IPS-15b (cell line): ENCODE results near the gene GPC6.

Experiments used
- H3K27me3 ChIP-seq: one replicate; pipeline ENCODE4 v1.6.1; 2013; ENCODE audit warnings: low read length; ENCODE audit not compliant: control insufficient read depth, insufficient read depth
- H3K36me3 ChIP-seq: one replicate; pipeline ENCODE4 v1.6.1; 2013; ENCODE audit warnings: low read length; ENCODE audit not compliant: control insufficient read depth, insufficient read depth
- H3K4me1 ChIP-seq: one replicate; pipeline ENCODE4 v1.6.1; 2013; ENCODE audit warnings: mild to moderate bottlenecking, low read length; ENCODE audit not compliant: control insufficient read depth, insufficient read depth
- H3K4me3 ChIP-seq: one replicate; pipeline ENCODE4 v1.5.1; 2013; ENCODE audit warnings: low read depth, low read length
- H3K9ac ChIP-seq: one replicate; pipeline ENCODE4 v1.6.1; 2013; ENCODE audit warnings: low read depth, mild to moderate bottlenecking, low read length
- H3K9me3 ChIP-seq: one replicate; pipeline ENCODE4 v1.6.1; 2013; ENCODE audit warnings: mild to moderate bottlenecking, low read length; ENCODE audit not compliant: control insufficient read depth, insufficient read depth

GPC6 gene

DNA sequence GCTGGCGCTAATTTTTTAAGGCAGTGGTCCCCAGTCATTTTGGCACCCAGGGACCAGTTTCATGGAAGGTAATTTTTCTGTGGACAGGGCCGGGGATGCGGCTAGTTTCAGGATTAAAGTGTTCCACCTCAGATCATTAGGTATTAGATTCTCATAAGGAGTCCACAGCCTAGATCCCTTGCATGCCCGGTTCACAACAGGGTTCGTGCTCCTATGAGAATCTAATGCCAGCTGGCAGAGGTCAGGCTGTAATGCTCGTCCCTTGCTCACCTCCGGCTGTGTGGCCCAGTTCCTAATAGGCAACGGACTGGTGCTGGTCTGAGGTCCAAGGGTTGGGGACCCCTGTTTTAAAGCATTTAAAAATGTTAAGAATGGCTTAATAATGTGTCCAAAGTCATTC lies 54.1 kb downstream of the GPC6 start:
- Histone ChIP-seq H3K9me3 (no peaks in the 10 kb centered on the region), H3K4me1 (peaks cover 10% of the 10 kb centered on the region), H3K27me3 (no peaks in the 10 kb centered on the region), H3K4me3 (no peak overlapping the region), H3K9ac (no peak overlapping the region), H3K36me3 (no peaks in the 10 kb centered on the region)

DNA sequence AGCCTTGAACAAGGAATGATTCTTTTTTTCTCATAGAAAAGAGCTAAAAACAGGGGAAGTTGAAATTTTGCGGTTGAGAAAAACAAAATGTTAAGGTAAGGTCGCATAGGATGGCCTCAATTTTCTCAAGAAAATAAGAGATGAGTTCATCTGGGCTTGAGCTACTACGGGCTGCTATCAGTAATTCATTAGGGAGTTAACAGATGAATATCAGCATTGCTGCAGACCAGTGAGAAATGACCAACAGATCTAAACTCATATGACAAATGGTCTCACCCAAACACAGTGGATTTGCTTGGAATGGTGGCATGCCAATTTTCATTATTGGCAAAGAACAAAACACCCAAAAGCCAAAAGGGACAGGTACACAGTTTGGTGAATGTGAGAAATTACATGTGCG lies 56.6 kb downstream of the GPC6 start:
- Histone ChIP-seq H3K9me3 (no peaks in the 10 kb centered on the region), H3K36me3 (no peaks in the 10 kb centered on the region), H3K4me1 (peaks cover 10% of the 10 kb centered on the region), H3K27me3 (no peaks in the 10 kb centered on the region), H3K9ac (no peak overlapping the region), H3K4me3 (no peak overlapping the region)

DNA sequence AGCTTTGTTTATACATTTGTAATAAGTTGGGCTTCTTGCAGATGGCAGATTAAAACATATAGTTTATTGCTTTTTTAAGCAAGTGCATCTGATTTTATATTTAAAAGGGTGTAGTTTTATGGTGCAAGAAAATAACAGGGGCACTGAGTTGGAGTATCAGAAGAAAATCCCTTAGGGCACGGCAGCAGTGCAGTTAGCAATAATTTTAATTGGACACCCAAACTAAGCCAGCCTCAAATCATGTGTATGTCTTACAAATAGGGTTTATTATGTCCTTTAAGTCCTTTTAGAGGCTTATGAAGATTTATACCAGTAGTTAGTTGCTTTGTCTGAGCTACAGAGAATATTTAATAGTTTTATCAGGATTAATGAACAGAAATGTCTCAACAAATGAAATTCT lies 57.5 kb downstream of the GPC6 start:
- Histone ChIP-seq H3K27me3 (no peaks in the 10 kb centered on the region), H3K4me1 (peaks cover 10% of the 10 kb centered on the region), H3K36me3 (no peaks in the 10 kb centered on the region), H3K9ac (no peak overlapping the region), H3K4me3 (no peak overlapping the region), H3K9me3 (no peaks in the 10 kb centered on the region)

DNA sequence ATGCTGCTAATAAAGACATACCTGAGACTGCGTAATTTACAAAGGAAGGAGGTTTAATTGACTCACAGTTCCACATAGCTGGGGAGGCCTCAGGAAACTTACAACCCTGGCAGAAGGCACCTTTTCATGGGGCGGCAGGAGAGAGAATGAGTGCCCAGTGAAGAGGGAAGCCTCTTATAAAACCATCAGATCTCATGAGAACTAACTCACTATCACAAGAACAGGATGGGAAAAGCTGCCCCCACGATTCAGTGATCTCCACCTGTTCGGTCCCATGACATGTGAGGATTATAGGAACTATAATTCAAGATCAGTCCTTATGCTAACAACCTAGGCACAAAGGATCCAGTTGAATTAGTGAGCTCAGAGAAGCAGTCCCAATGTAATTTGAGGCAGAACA lies 59.4 kb downstream of the GPC6 start:
- Histone ChIP-seq H3K9me3 (no peaks in the 10 kb centered on the region), H3K4me3 (no peak overlapping the region), H3K4me1 (no peaks in the 10 kb centered on the region), H3K9ac (no peak overlapping the region), H3K36me3 (no peaks in the 10 kb centered on the region), H3K27me3 (no peaks in the 10 kb centered on the region)

DNA sequence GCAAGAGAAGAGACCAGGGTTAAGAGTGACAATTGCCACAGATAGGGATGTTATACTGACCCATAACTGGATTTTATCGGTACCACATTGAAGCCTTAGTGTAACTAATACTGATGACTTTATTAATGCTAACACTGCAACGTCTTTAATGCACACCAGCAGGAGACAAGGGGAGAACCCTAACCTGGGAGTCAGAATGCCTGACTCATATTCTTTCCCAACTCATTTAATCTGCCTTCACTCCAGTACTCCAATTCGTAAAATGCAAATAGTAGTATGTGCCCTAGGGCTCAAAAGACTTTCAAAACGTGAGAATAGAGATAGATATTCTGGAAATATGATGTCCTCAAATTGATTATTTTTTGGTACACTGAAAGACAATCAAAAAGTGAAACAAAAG lies 62.4 kb downstream of the GPC6 start:
- Histone ChIP-seq H3K27me3 (no peaks in the 10 kb centered on the region), H3K36me3 (no peaks in the 10 kb centered on the region), H3K9ac (no peak overlapping the region), H3K4me3 (no peak overlapping the region), H3K9me3 (no peaks in the 10 kb centered on the region), H3K4me1 (no peaks in the 10 kb centered on the region)

DNA sequence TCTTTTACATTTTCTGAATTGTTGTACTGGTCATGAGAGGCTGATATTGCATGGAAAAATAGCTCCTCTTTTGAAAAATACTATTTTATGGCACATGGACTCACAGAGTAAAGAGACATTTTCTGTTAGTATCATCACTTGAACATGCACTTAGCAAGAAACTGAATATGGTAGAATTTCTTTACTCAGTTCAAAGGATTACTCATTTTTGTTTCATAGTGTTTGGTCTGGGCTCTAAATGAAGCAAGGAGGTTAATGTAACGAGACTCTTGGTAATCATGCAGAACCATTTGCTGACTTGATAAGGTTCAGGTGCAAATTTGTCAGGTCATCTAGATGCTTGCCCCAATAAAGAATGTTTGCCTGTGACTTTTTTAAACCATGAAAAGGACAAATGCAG lies 63.2 kb downstream of the GPC6 start:
- Histone ChIP-seq H3K4me3 (no peak overlapping the region), H3K9me3 (no peaks in the 10 kb centered on the region), H3K9ac (no peak overlapping the region), H3K4me1 (no peaks in the 10 kb centered on the region), H3K36me3 (no peaks in the 10 kb centered on the region), H3K27me3 (no peaks in the 10 kb centered on the region)

DNA sequence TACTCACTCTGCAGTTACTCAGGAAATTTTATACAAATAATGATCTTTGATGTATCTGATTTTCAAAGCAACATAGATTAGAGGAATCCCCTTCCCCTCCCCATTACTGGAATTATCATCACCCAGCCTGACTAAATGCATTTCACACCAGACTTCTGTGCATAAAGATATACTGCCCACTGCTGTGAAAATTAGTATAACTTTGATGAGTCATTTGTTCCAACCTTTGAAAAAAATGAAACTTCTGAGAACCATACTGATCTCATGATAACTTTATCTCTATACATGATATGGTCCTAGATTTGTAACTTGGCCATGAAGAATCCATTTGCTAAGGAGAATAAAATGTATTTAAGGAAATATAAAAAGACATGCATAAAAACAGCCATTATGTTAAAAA lies 63.9 kb downstream of the GPC6 start:
- Histone ChIP-seq H3K36me3 (no peaks in the 10 kb centered on the region), H3K4me3 (no peak overlapping the region), H3K9me3 (no peaks in the 10 kb centered on the region), H3K9ac (no peak overlapping the region), H3K4me1 (no peaks in the 10 kb centered on the region), H3K27me3 (no peaks in the 10 kb centered on the region)

DNA sequence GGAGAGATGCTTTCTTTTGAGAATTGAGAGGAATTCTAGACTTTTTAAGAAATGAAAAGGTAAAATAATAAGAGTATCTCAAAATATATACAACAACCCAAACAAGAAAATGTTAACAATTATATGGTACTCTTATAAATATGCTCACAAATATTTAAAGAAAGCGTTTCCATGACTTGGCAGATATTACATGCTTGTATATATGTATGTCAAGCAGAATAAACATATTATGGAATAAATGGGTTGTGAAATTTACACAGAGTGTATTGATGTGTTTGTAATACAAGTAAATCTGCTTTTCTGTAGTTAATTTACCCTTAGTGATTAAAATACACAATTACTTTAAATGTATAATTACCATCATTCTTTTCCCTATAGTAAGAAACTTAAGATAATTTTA lies 65.8 kb downstream of the GPC6 start:
- Histone ChIP-seq H3K4me3 (no peak overlapping the region), H3K9ac (no peak overlapping the region), H3K27me3 (no peaks in the 10 kb centered on the region), H3K36me3 (no peaks in the 10 kb centered on the region), H3K4me1 (no peaks in the 10 kb centered on the region), H3K9me3 (no peaks in the 10 kb centered on the region)

DNA sequence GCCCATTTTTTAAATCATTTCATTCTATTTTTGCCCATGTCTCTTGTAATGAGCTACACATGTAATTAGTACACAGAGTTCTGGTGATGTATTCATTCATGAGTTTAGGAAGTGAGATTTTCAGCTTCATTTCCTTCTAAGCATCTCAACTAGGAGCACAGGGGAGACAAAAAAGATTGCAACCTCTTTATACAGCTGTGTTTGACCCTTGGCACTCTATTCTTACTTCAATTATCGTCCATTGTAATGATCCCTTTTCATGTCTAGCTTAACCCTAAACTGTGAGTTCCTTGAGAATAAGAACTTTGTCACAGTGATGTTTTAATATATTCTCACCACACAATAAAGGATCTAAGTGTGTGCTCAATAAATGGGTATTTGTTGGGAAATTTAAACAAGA lies 67.1 kb downstream of the GPC6 start:
- H3K4me3 ChIP-seq, result no peak overlapping the region
- H3K9me3 ChIP-seq, result no peaks in the 10 kb centered on the region
- H3K36me3 ChIP-seq, result no peaks in the 10 kb centered on the region
- no peak overlapping the region for H3K9ac ChIP-seq
- H3K4me1 ChIP-seq, result no peaks in the 10 kb centered on the region
- no peaks in the 10 kb centered on the region for H3K27me3 ChIP-seq

DNA sequence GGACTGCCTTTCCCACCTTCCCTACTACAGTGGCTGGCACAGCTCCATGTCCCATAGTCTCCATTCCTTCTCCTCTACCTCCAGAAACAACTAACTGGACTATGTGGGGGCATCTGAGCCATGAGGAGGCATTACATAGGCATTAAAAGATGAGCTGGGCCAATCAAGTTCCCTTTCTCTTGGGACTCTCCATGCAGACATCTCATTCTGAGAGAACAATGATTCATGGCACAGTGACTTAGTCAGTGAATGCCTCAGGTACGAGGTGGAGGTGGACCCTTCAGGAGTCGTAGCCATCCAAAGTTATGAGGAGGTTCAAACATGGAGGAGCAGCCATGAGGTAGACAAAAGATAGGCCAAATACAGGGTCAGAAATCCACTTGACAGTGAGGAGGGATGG lies 70.0 kb downstream of the GPC6 start:
- no peaks in the 10 kb centered on the region for H3K4me1 ChIP-seq
- H3K9ac ChIP-seq, result no peak overlapping the region
- no peak overlapping the region for H3K4me3 ChIP-seq
- no peaks in the 10 kb centered on the region for H3K27me3 ChIP-seq
- H3K9me3 ChIP-seq, result no peaks in the 10 kb centered on the region
- H3K36me3 ChIP-seq, result no peaks in the 10 kb centered on the region

DNA sequence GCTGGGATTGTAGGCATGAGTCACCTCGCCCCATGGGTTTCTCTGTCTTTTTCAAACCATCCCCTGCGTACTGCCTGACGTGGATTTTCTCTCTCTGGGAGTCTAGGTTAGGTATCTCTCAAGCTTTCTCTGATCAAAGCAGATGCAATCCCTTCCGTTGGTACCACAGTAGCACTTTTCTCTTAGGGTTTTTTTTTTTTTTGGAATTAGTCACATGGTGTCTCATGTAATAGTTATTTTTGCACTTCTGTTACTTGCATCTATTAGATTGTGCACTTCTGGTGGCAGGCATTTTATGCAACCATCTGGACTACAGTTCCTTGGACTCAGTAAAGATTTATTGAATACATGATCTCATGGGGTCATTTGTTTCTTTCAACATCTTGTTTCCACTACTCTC lies 72.1 kb downstream of the GPC6 start:
- Histone ChIP-seq H3K9ac (no peak overlapping the region), H3K36me3 (no peaks in the 10 kb centered on the region), H3K9me3 (no peaks in the 10 kb centered on the region), H3K4me3 (no peak overlapping the region), H3K4me1 (no peaks in the 10 kb centered on the region), H3K27me3 (no peaks in the 10 kb centered on the region)

DNA sequence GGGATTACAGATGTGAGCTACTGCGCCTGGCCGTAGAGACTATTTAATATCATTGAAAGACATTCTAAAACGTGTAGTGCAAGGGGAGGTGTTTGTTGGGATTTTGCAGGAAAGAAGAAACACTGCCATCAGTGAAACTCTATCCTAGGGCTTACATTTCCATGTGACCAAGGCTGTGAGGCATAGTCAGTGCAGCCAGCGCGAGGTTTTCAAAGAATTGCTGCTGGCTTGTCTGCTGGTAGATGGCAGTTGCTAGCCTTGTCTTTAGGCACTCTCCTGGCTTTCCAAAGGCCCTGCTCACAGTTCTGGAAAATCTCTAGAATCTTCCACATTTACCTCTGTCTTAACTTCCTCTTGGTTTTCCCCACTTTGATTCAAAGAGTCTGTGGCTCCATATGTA lies 77.5 kb downstream of the GPC6 start:
- Histone ChIP-seq H3K27me3 (no peaks in the 10 kb centered on the region), H3K9ac (no peak overlapping the region), H3K9me3 (no peaks in the 10 kb centered on the region), H3K4me1 (peaks cover 12% of the 10 kb centered on the region), H3K4me3 (no peak overlapping the region), H3K36me3 (no peaks in the 10 kb centered on the region)
